Kidney epithelial cell (primary cell): ENCODE results near the gene SNRNP25. TPM values are rescaled to one million over a fixed set of nuclear protein-coding genes. Genes with fewer than 3 reads are reported as not detected.
A peak's percentile ranks its signal among the peaks of the same experiment; 100 is the strongest.

ENCODE experiments used
- DNase-seq: peaks from one replicate; pipeline ENCODE4 v3.0.0-alpha.2; 2010; ENCODE audit warnings: low read depth
- H3K27me3 ChIP-seq: 2 replicates; pipeline ENCODE4 v1.6.0; 2011; ENCODE audit warnings: low read length; ENCODE audit not compliant: control insufficient read depth, insufficient read depth
- H3K36me3 ChIP-seq: 2 replicates; pipeline ENCODE4 v1.5.1; 2011; ENCODE audit warnings: low read length; ENCODE audit not compliant: control insufficient read depth, insufficient read depth
- H3K4me3 ChIP-seq: 2 replicates; pipeline ENCODE4 v1.5.1; 2011; ENCODE audit warnings: low read depth, mild to moderate bottlenecking, control low read depth, low read length
- total RNA-seq: library from RNA; depleted of rRNA; stranded (reverse); fragments of >200 nt; gene quantifications from 2 replicates; pipeline ENCODE4 v1.2.3, GENCODE V29; 2015
- TF ChIP-seq, protein P1 (sequence below): IDR thresholded peaks from 2 replicates; pipeline ENCODE4 v1.5.1; 2011; ENCODE audit warnings: mild to moderate bottlenecking, moderate library complexity, low read length, control low read depth, inconsistent platforms; ENCODE audit not compliant: insufficient read depth, poor library complexity, severe bottlenecking

Gene SNRNP25
- total RNA-seq, 1 donor from 2014 or later: 25.4 TPM

- no peak for DNase-seq
- H3K36me3 ChIP-seq: no peaks in the 10 kb centered on the region
- H3K27me3 ChIP-seq: no peaks in the 10 kb centered on the region
- TF ChIP-seq, protein P1, sequence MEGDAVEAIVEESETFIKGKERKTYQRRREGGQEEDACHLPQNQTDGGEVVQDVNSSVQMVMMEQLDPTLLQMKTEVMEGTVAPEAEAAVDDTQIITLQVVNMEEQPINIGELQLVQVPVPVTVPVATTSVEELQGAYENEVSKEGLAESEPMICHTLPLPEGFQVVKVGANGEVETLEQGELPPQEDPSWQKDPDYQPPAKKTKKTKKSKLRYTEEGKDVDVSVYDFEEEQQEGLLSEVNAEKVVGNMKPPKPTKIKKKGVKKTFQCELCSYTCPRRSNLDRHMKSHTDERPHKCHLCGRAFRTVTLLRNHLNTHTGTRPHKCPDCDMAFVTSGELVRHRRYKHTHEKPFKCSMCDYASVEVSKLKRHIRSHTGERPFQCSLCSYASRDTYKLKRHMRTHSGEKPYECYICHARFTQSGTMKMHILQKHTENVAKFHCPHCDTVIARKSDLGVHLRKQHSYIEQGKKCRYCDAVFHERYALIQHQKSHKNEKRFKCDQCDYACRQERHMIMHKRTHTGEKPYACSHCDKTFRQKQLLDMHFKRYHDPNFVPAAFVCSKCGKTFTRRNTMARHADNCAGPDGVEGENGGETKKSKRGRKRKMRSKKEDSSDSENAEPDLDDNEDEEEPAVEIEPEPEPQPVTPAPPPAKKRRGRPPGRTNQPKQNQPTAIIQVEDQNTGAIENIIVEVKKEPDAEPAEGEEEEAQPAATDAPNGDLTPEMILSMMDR: no peak
- H3K4me3 ChIP-seq: peak overlapping the region; percentile 58
Measured at GRCh38 chr16:71540-72401, 18.1 kb downstream of the SNRNP25 start.

DNA sequence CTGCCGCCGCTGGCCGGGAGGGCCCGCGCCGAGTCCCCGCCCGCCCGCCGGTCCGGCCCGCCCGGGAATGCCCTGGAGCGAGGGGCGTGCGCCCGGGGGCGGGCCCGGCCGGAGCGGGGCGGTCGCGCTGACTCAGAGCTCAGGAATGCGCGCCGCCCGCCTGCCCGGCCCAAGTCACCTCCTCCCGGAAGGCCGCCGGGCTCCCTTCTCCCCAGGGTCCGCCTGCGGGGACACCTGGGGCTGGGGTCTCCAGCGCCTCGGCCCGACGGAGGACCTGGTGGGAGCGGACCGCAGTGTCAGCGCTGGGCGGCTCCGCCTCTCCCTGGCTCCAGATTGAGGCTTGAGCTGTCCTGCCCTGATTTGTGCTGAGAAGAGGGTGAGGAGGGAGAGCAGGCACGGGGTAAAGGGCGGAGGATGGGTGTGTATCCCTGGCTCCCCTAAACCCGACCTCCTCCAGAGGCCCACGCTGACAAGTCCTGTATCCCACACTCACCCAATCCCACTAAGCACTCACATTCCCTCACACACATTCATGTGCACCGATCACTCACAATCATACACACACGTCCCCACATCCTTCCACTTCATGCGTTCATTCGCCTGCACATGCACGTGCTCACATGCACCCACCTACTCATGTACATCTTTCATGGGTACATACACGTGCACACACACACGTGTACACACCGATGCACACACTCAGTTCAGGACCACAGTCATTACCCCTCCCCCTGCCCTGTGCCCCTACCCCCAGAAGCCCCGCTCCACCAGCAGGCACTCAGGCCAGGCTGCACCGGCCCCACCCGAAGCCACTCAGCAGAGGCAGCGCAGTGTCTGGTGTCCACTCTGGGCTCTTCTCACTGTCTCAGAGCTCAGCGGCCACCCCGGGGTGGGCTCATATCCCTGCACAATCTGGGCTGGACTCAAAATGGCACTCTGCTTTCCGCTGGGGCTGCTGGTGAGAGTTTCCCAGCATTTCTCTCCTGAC lies 19.2 kb downstream of the SNRNP25 start, which contains the start of gene RHBDF1:
Gene RHBDF1, minus strand, starts transcription at position 71 of the 988 bp plus-strand sequence. CDS start 7,616 bp downstream, outside the sequence.
- no peaks in the 10 kb centered on the region for H3K36me3 ChIP-seq
- H3K27me3 ChIP-seq: no peaks in the 10 kb centered on the region
- TF ChIP-seq, protein P1: no peak
- H3K4me3 ChIP-seq: peak within 1 kb of the TSS; percentile 58
- no peak for DNase-seq

- DNase-seq: no peak
- Histone ChIP-seq H3K4me3 (no peak overlapping the region), H3K27me3 (no peaks in the 10 kb centered on the region), H3K36me3 (no peaks in the 10 kb centered on the region)
- TF ChIP-seq, protein P1: no peak
Measured at GRCh38 chr16:74051-74746, 20.6 kb downstream of the SNRNP25 start.

- H3K27me3 ChIP-seq: no peaks in the 10 kb centered on the region
- DNase-seq: no peak
- H3K4me3 ChIP-seq: no peak overlapping the region
- TF ChIP-seq, protein P1: no peak
- H3K36me3 ChIP-seq: no peaks in the 10 kb centered on the region
Measured at GRCh38 chr16:74747-75334, 21.2 kb downstream of the SNRNP25 start.
